A549 (cell line): ENCODE results near the gene ZNF697.

Experiments
- KDM1A ChIP-seq: fragments of 200-600 bp; sonication (generic); IDR thresholded peaks from 2 replicates; pipeline ENCODE4 v1.6.1; 2016; ENCODE audit warnings: low read depth, mild to moderate bottlenecking
- POLR2A ChIP-seq: IDR thresholded peaks from 2 replicates; pipeline ENCODE4 v1.6.1; 2012; ENCODE audit warnings: mild to moderate bottlenecking, low read length
- RCOR1 ChIP-seq: fragments of 150-350 bp; IDR thresholded peaks from 2 replicates; pipeline ENCODE4 v1.6.1; 2014; ENCODE audit warnings: antibody characterized with exemption, low read length, low read depth
- TP53 ChIP-seq: fragments of 250-450 bp; sonication (Bioruptor Pico); IDR thresholded peaks from 2 replicates; pipeline ENCODE4 v1.5.0; 2021; ENCODE audit warnings: mild to moderate bottlenecking, moderate library complexity
- TF ChIP-seq, protein P1 (sequence below): fragments of 250-450 bp; sonication (Bioruptor Pico); IDR thresholded peaks from 2 replicates; pipeline ENCODE4 v1.5.0; 2021; ENCODE audit warnings: mild to moderate bottlenecking, moderate library complexity, borderline replicate concordance
- TF ChIP-seq, protein P2 (sequence below): fragments of 150-350 bp; IDR thresholded peaks from 2 replicates; pipeline ENCODE4 v1.6.1; 2014; ENCODE audit warnings: low read depth, mild to moderate bottlenecking, low read length
- TF ChIP-seq, protein P3 (sequence below): fragments of >200 bp; sonication (Bioruptor Twin); formaldehyde crosslinking; IDR thresholded peaks from 3 replicates; pipeline ENCODE4 v1.5.1; 2016

DNA sequence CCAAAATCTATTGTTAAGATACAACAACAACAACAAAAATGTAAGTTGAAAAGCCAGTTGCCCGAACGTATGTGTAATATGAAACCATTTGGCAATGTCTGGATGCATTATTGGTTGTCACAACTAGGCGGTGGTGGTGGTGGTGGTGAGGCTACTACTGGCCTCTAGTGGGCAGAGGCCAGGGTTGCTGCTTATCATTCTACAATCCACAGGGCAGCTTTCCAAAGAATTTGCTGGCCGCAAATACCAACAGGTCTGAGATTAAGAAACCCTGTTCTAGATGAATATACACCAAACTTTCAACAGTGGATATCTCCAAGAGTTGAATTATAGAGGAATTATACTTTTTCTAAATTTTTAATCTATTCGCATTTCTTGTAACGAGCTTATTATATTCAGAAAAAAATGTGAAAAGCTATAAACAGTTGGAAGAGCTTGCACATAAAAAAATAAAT lies 26.8 kb upstream of the ZNF697 start:
- TF ChIP-seq RCOR1, result no peak
- TF ChIP-seq, protein P1, sequence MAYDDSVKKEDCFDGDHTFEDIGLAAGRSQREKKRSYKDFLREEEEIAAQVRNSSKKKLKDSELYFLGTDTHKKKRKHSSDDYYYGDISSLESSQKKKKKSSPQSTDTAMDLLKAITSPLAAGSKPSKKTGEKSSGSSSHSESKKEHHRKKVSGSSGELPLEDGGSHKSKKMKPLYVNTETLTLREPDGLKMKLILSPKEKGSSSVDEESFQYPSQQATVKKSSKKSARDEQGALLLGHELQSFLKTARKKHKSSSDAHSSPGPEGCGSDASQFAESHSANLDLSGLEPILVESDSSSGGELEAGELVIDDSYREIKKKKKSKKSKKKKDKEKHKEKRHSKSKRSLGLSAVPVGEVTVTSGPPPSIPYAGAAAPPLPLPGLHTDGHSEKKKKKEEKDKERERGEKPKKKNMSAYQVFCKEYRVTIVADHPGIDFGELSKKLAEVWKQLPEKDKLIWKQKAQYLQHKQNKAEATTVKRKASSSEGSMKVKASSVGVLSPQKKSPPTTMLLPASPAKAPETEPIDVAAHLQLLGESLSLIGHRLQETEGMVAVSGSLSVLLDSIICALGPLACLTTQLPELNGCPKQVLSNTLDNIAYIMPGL (CRISPR knock-in tag), result no peak
- no peak for TF ChIP-seq KDM1A
- TF ChIP-seq, protein P2, sequence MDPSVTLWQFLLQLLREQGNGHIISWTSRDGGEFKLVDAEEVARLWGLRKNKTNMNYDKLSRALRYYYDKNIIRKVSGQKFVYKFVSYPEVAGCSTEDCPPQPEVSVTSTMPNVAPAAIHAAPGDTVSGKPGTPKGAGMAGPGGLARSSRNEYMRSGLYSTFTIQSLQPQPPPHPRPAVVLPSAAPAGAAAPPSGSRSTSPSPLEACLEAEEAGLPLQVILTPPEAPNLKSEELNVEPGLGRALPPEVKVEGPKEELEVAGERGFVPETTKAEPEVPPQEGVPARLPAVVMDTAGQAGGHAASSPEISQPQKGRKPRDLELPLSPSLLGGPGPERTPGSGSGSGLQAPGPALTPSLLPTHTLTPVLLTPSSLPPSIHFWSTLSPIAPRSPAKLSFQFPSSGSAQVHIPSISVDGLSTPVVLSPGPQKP, result no peak
- TF ChIP-seq TP53 (CRISPR knock-in tag), result no peak
- TF ChIP-seq, protein P3, sequence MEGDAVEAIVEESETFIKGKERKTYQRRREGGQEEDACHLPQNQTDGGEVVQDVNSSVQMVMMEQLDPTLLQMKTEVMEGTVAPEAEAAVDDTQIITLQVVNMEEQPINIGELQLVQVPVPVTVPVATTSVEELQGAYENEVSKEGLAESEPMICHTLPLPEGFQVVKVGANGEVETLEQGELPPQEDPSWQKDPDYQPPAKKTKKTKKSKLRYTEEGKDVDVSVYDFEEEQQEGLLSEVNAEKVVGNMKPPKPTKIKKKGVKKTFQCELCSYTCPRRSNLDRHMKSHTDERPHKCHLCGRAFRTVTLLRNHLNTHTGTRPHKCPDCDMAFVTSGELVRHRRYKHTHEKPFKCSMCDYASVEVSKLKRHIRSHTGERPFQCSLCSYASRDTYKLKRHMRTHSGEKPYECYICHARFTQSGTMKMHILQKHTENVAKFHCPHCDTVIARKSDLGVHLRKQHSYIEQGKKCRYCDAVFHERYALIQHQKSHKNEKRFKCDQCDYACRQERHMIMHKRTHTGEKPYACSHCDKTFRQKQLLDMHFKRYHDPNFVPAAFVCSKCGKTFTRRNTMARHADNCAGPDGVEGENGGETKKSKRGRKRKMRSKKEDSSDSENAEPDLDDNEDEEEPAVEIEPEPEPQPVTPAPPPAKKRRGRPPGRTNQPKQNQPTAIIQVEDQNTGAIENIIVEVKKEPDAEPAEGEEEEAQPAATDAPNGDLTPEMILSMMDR, result no peak
- no peak for TF ChIP-seq POLR2A
